Subcutaneous adipose tissue (tissue), 4 donors: ENCODE results near the gene ACTR2. TPM values are rescaled to one million over a fixed set of nuclear protein-coding genes. Genes with fewer than 3 reads are reported as not detected.

Source experiments
- CTCF ChIP-seq: fragments of 450-650 bp; IDR thresholded peaks from one replicate; pipeline ENCODE4 v1.5.1; 2016; ENCODE audit warnings: low read depth, mild to moderate bottlenecking, control low read depth, antibody characterized with exemption, moderate library complexity
- total RNA-seq, 4 donors: library from RNA; depleted of rRNA; stranded (reverse); fragments of >200 nt; gene quantifications; one replicate each; pipeline ENCODE4 v1.1.0, GENCODE V29; 2016

The ACTR2 gene
- total RNA-seq, 4 donors from 2014 or later: 92.3 to 162 (median 132) TPM

- TF ChIP-seq CTCF: no peak
Observed at GRCh38 chr2:65316072-65316471, 88.4 kb downstream of the ACTR2 start.

GRCh38 chr2:65317841-65318240, 90.2 kb downstream of the ACTR2 start:
- no peak for TF ChIP-seq CTCF

GRCh38 chr2:65319072-65319673, 91.5 kb downstream of the ACTR2 start:
- no peak for TF ChIP-seq CTCF

- no peak for TF ChIP-seq CTCF
Observed at GRCh38 chr2:65319674-65320041, 92.0 kb downstream of the ACTR2 start.

- TF ChIP-seq CTCF: no peak
Observed at GRCh38 chr2:65320042-65320725, 92.6 kb downstream of the ACTR2 start.

Other genes with a start within 250 kb of the ACTR2 start
- 10 to 100 TPM in 1 of 4 donors, 1 to 10 TPM in 3; 2.6 to 15.5 (median 6.8) TPM for gene SLC1A4, start 238.4 kb upstream of the ACTR2 start, total RNA-seq
- 10 to 100 TPM; 22.4 to 39.7 (median 26.6) TPM for gene CEP68, start 171.4 kb upstream of the ACTR2 start, total RNA-seq
- 100 to 1,000 TPM in 3 of 4 donors, 10 to 100 TPM in 1; 91.2 to 216 (median 115) TPM for gene RAB1A, start 97.7 kb upstream of the ACTR2 start, total RNA-seq
- gene SPRED2, start 204.8 kb downstream of the ACTR2 start, total RNA-seq: 10 to 100 TPM; 13.7 to 25.3 (median 17.8) TPM